NAMALWA (cell line): ENCODE results near the gene CYP4F3.
A peak's percentile ranks its signal among the peaks of the same experiment; 100 is the strongest.
"Not testable (repeated sequence)": the region's sequence is repeated elsewhere in the genome, so short reads cannot be mapped to it uniquely, and the experiment has no call there.

ENCODE experiments used
- DNase-seq: peaks from one replicate; pipeline ENCODE4 v3.0.0-alpha.2; 2015; ENCODE audit warnings: low spot score

Gene CYP4F3

GRCh38 chr19:15666883-15667282 is 26.2 kb downstream of the CYP4F3 start:
- DNase-seq: no peak

DNA sequence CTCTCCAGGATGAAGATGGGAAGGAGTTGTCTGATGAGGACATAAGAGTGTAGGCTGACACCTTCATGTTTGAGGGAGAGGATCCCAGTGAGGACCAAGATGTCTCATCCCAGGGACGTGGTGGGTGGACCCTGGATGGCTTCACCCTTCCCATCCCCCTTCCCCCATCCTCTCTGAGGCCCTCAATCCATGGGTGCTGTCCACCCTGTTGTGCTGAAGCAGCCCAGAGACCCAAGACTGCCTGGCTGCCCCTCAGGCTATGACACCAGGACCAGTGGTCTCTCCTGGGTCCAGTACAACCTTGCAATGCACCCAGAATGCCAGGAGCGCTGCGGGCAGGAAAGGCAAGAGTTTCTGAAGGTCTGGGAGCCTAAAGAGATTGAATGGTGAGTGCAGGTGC is 28.7 kb downstream of the CYP4F3 start:
- no peak for DNase-seq

DNA sequence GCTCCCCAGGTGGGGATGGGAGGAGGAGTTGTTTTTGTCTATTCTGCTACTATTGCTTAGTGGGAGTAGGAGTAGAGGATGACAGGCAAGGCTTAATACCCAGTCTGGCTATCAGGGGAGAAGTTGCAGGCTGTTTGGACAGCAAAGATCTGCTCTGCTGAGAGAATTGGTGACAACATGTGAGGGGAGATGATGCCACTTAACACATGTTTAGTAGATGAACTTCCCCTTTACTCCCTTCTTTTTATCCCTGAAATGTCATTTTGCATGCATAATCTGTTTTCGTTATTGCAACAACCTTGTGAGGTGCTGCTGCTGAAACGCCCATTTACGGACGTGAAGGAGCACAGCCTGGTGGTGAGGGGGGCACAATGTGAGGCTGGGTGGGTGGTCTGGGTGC is 29.2 kb downstream of the CYP4F3 start:
- DNase-seq: no peak

DNA sequence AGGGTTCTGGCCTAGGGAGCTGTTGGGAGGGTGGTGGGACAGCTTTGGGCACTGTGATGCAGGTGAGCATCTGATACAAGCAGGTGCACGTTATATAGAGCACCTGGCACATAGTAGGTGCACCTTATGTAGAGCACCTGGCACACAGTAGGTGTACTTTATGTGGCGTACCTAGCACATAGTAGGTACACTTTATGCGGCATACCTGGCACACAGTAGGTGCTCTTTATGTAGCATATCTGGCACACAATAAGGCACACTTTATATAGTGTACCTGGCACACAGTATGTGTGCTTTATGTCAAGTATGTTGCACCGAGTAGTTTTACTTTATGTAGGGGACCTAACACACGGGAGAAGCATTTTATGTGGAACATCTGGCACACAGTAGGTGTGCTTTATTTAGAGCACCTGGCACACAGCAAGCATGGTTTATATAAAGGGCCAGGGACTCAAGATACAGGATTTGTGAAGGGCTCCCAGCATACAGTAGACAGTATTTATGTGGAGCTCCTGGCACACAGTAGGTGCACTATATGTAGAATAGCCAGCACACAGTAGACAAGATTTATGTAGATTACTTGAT is 30.6 kb downstream of the CYP4F3 start:
- no peak for DNase-seq

GRCh38 chr19:15671891-15672579 is 31.3 kb downstream of the CYP4F3 start:
- no peak for DNase-seq

DNA sequence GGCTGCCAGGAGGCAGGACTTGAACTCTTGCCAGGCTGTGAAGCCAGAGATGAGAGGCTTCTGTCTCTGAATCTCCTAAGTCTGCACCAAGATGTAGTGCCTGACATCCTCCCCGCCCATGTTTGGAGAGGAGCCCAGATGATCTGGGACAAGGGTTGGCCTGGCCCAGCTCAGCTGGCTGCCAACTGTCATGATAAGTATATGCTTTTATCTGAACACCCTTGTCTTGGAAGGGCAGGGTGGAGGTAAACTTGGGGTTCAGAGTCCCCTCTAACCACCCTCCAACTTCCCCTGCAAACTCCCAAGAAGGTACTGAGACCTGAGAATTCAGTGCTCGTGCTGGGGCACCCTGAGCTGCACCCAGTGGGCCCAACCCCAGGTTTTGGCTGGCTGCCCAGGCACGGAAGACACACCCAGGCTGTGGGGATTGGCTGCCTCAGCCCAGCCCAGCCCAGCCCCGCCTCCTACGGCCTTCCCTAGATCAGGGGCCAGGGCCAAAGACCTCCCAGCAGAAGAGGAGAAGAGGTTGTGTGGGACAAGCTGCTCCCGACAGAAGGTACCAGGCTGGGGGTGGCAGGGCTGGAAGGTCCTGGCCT is 32.0 kb downstream of the CYP4F3 start, which contains the start of gene CYP4F12:
Gene CYP4F12 (plus strand): TSS at position 508 of the 596 bp plus-strand sequence. CDS start 443 bp downstream, outside the sequence.
- peak; percentile 48 for DNase-seq

GRCh38 chr19:15673176-15673654 is 32.5 kb downstream of the CYP4F3 start:
- peak; percentile 24 for DNase-seq

- no peak for DNase-seq
Observed at GRCh38 chr19:15675560-15675959, 34.9 kb downstream of the CYP4F3 start.

DNA sequence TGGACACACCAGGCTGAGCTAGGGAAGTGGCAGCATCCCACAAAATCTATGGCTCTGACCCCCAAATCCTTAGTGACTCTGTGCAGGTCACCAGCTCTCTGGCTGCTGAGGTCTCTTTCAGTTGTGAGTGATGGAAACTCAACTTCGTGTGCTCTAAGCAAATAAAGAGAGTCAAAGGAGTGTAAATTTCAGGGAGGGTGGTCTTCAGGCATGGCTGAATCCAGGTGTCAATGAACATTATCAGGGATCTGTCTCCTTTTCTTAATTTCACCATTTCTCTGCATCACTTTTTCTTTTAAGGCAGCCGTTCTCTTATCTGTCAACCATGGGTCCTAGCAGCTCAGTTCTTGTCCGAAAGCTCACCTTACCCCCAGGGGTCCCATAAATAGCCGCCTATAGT is 38.4 kb downstream of the CYP4F3 start:
- DNase-seq: no peak

DNA sequence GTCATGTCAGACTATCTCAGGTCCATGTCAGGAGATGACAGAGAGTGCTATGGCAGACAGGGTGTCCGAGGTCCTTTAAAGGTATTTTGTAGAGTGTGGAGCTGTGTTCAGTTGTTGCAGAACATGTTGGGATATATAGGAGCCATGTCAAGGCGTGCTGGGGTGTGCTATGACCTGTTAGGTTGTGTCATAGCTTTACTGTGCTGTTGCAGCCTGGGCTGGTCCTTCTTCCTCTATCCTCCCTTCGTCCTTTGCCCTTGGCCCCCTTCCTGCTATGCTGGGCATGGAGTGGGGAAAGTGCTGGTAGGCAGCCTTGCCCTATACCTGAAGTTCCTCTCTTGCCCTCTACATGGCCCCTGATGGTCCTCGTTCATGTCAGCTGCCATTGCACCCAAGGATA is 39.2 kb downstream of the CYP4F3 start:
- DNase-seq: not testable (repeated sequence)

DNA sequence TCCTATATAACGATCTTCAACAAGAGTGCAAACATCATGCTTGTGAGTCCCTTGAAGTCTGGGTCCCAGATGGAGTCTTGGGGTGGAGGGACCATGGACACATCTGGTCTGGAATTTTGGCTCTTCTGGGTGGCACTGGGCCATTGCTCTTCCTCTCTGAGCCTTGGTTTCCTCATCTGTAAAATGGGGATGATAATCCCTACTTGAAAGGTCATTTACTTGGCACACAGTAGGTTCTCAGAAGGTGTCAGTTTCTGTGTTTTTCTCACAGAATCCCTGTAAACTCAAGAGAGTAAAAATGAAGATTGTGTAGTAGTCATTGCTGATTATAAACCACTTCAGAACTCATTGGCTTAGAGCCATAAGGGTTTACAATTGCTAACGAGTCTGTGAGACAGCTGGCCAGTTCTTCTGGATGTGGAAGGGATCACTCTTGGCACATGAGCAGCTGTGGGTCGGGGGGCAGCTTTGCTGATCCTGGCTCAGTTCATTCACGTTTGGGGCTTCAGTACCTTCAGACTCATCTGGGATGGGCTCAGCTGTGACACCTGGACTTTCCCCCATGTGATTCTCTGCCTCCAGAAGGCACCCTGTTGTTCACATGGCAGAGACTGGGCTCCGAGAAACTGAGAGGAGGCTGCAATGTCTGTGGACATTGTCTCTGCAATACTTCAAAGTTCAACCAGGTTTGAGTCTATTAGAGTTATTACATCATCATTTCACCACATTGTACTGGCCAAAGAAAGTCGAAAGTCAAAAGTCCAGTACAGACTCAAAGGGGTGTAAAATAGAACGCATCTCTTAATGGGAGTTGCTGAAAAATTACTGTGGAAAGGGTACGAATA is 40.0 kb downstream of the CYP4F3 start:
- no peak for DNase-seq

DNA sequence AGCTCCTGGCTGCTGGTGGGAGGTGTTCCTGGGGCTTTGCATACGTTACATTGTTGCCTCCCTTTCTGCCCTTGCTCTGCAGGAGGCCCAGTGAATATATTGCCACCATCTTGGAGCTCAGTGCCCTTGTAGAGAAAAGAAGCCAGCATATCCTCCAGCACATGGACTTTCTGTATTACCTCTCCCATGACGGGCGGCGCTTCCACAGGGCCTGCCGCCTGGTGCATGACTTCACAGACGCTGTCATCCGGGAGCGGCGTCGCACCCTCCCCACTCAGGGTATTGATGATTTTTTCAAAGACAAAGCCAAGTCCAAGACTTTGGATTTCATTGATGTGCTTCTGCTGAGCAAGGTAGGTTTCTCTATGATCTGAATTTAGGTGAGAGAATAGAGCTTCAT is 42.7 kb downstream of the CYP4F3 start:
- DNase-seq: no peak

- no peak for DNase-seq
Observed at GRCh38 chr19:15684828-15685227, 44.1 kb downstream of the CYP4F3 start.

GRCh38 chr19:15696654-15697194 is 56.0 kb downstream of the CYP4F3 start:
- peak; percentile 34 for DNase-seq

GRCh38 chr19:15701757-15702533 is 61.2 kb downstream of the CYP4F3 start:
- DNase-seq: peak; percentile 9

- DNase-seq: peak; percentile 84
Observed at GRCh38 chr19:15702534-15702930, 61.8 kb downstream of the CYP4F3 start.
